Stomach (tissue), 9 donors: Measurements from ENCODE around the gene SPAG6. TPM values are rescaled to one million over a fixed set of nuclear protein-coding genes. Genes with fewer than 3 reads are reported as not detected.
A peak's percentile ranks its signal among the peaks of the same experiment; 100 is the strongest.

Experiments used
- DNase-seq, 2 donors: peaks; one replicate each; pipeline versions ENCODE4 v3.0.0 to v3.0.0-alpha.2; 2013 to 2019
- H3K27ac ChIP-seq, 5 donors: fragments of 200-600 bp in 4 of 5; sonication (generic) in 4 of 5; one replicate each; pipeline ENCODE4 v1.5.1; 2013 to 2019; ENCODE audit warnings: mild to moderate bottlenecking in 1 of 5, moderate library complexity in 1 of 5
- H3K27me3 ChIP-seq, 3 donors: fragments of 200-600 bp; sonication (generic); one replicate each; pipeline ENCODE4 v1.5.1; 2017 to 2019; ENCODE audit warnings: mixed run types in 1 of 3
- H3K36me3 ChIP-seq, 4 donors: fragments of 200-600 bp; sonication (generic); 1 replicate in 3 of 4; 2 replicates in 1 of 4; pipeline ENCODE4 v1.5.1; 2016 to 2019
- H3K4me1 ChIP-seq, 4 donors: fragments of 200-600 bp; sonication (generic); one replicate each; pipeline ENCODE4 v1.5.1; 2016 to 2019
- H3K4me3 ChIP-seq, 4 donors: fragments of 200-600 bp; sonication (generic) in 3 of 4; one replicate each; pipeline ENCODE4 v1.5.1; 2016 to 2019; ENCODE audit warnings: mild to moderate bottlenecking in 1 of 4
- H3K9me3 ChIP-seq, 4 donors: fragments of 200-600 bp; sonication (generic); one replicate each; pipeline ENCODE4 v1.5.1; 2016 to 2019
- EP300 ChIP-seq: sonication (generic); formaldehyde crosslinking; IDR thresholded peaks from one replicate; pipeline ENCODE4 v1.6.1; 2017; ENCODE audit warnings: antibody characterized with exemption
- POLR2A ChIP-seq, 4 donors: fragments of 450-650 bp; IDR thresholded peaks; one replicate each; pipeline ENCODE4 v1.6.1; 2016; ENCODE audit warnings: antibody characterized with exemption in 4 of 4, control low read depth in 2 of 4, mild to moderate bottlenecking in 1 of 4, moderate library complexity in 1 of 4
- POLR2AphosphoS5 ChIP-seq, 3 donors: sonication (generic); formaldehyde crosslinking; IDR thresholded peaks; one replicate each; pipeline ENCODE4 v1.6.1; 2016; ENCODE audit warnings: antibody characterized with exemption in 3 of 3
- WGBS, 5 donors: extraction: QIAGEN DNeasy Blood & Tissue Kit in 3 of 5; methylation state at CpG; one replicate each; pipeline versions ENCODE4 v1.1.5 to v1.1.7; 2013 to 2018; 5-methylcytosine and 5-hydroxymethylcytosine counted together
- intact Hi-C: fragments of 100-400 bp; cut with DNase I; formaldehyde crosslinking; loops from one replicate; pipeline ENCODE4 v1.15.1; 2023; ENCODE audit warnings: low total_unique reads
- polyA plus RNA-seq, 3 donors: library from polyadenylated mRNA; stranded (reverse); fragments of 200-250 nt; gene quantifications; one replicate each; pipeline ENCODE4 v1.2.3, GENCODE V29; 2013
- total RNA-seq, 5 donors: library from RNA; depleted of rRNA; stranded (reverse); fragments of >200 nt; gene quantifications; one replicate each; pipeline versions ENCODE4 v1.1.0 to v1.2.3, GENCODE V29; 2014 to 2016
- TF ChIP-seq, protein P1 (sequence below), 7 experiments: fragments of 450-650 bp in 4 of 7; fragments of 200-600 bp in 3 of 7; sonication (generic) in 3 of 7; IDR thresholded peaks; one replicate each; pipeline ENCODE4 v1.5.1; 2016 to 2019; ENCODE audit warnings: antibody characterized with exemption in 7 of 7, control low read depth in 2 of 7, mild to moderate bottlenecking in 1 of 7
- donor health status: healthy with polysubstance abuse.
- donor health status: Bipolar disorder and iron deficiency.
- donor health status: healthy.

The SPAG6 gene
- total and polyA plus RNA-seq, 8 donors, result not detected

DNA sequence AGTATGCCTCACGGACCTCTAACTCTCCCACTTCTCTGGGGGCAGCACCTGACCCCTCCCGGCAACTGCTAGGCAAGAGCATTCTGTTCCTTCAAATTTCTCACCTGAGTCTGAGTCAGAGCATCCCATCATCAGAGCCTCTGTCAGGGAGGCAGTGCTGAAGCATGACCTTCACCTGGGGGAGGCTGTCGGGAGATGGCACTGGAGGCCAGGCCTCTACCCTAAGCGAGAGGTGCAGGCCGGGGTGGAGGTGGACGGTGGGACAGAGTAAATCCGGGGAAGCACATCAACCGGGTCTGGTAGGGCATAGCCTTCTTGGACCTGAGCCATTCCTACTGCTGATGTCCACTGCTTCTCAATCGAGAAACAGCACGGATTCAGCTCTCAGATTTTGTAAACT is 90.4 kb downstream of the SPAG6 start:
- WGBS, 5 donors, result 94 to 99% (median 96%) methylated on average over 10 of the region's 10 CpGs
- no peaks in the 10 kb centered on the region for H3K9me3 ChIP-seq
- peaks cover 14 to 35% (median 25%) of the 10 kb centered on the region in 4 donors for H3K4me1 ChIP-seq
- no peak for DNase-seq
- no peak overlapping the region for H3K4me3 ChIP-seq
- intact Hi-C loops, result no loop called here
- H3K27me3 ChIP-seq, result no peaks in the 10 kb centered on the region
- H3K36me3 ChIP-seq, result no peaks in the 10 kb centered on the region
- H3K27ac ChIP-seq, result peak overlapping the region in 2 of 5 donors; percentile 99
- TF ChIP-seq EP300 (no peak), POLR2AphosphoS5 (IDR thresholded peaks at IDR 0.05) (no peak), POLR2A (IDR thresholded peaks at IDR 0.05) (no peak)
- TF ChIP-seq, protein P1, sequence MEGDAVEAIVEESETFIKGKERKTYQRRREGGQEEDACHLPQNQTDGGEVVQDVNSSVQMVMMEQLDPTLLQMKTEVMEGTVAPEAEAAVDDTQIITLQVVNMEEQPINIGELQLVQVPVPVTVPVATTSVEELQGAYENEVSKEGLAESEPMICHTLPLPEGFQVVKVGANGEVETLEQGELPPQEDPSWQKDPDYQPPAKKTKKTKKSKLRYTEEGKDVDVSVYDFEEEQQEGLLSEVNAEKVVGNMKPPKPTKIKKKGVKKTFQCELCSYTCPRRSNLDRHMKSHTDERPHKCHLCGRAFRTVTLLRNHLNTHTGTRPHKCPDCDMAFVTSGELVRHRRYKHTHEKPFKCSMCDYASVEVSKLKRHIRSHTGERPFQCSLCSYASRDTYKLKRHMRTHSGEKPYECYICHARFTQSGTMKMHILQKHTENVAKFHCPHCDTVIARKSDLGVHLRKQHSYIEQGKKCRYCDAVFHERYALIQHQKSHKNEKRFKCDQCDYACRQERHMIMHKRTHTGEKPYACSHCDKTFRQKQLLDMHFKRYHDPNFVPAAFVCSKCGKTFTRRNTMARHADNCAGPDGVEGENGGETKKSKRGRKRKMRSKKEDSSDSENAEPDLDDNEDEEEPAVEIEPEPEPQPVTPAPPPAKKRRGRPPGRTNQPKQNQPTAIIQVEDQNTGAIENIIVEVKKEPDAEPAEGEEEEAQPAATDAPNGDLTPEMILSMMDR (IDR thresholded peaks at IDR 0.05), result no peak

DNA sequence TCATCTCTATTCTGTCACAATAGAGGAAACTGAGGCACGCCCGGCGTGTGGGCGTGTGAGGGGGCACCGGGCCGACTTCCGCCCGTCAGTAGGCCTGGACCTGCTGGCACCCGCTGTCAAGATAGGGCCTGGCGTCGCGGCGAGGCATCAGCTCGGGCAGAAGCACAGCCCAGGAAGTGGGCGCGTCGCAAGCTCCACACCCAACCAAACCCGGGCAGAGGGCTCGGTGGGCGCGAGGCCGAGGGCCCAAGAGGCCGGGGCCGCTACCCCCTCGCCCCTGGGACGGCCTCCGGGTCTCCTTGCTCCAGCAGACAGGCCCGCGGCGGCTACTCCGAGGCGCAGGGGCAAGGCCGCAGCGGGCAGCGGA is 91.2 kb downstream of the SPAG6 start:
- peak overlapping the region; percentile 92 to 99 (median 94) for H3K27ac ChIP-seq
- WGBS, 5 donors, result 9 to 20% (median 13%) methylated on average over 23 to 35 of the region's 35 CpGs
- H3K27me3 ChIP-seq, result no peaks in the 10 kb centered on the region
- peaks cover 14 to 35% (median 25%) of the 10 kb centered on the region in 4 donors for H3K4me1 ChIP-seq
- TF ChIP-seq, protein P1 (IDR thresholded peaks at IDR 0.05), result no peak
- TF ChIP-seq POLR2A (IDR thresholded peaks at IDR 0.05), result no peak
- no peak for TF ChIP-seq EP300
- no peak for TF ChIP-seq POLR2AphosphoS5 (IDR thresholded peaks at IDR 0.05)
- no peak for DNase-seq
- peak overlapping the region; percentile 57 to 76 (median 65) for H3K4me3 ChIP-seq
- H3K36me3 ChIP-seq, result no peaks in the 10 kb centered on the region
- intact Hi-C loops, result no loop called here
- H3K9me3 ChIP-seq, result no peaks in the 10 kb centered on the region

DNA sequence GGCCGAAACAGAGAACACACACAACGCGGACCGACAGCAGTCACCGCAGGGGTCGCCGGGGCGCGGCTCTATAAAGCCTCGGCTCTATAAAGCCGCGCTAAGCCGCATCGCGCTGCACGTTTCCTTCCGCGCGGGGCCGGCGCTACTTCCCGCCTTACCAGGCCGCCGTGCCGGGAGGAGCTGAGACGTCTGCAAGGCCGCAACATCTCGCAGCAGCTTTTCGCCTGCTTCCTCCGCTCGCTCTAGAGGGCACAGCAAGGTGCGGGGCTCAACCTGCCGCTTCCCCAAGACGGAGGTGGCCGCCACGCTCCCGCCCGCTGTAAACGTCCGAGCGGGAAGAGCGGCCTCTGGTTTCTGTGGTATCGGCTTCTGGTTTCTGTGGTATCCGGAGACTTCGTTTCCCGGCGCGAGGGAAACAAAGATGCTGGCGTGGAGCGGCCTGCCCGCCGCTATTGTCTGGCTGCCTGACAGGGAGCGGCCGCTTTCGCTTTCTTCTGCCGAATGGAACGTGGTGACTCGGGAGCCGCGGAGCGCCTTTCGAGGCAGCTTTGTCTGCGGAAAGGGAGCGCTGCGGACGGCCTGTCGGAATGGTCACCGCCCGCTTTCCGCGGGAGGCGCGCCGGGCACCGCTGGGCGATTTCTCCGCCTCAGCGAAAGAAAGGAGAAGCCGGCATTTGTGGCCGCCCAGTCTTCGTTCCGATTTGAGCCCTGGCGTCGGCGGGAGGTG is 91.8 kb downstream of the SPAG6 start:
- H3K4me3 ChIP-seq, result peak overlapping the region; percentile 57 to 76 (median 65)
- 0% methylated on average over 3 to 85 of the region's 85 CpGs for WGBS, 5 donors
- intact Hi-C loops, result no loop called here
- H3K27me3 ChIP-seq, result no peaks in the 10 kb centered on the region
- no peaks in the 10 kb centered on the region for H3K9me3 ChIP-seq
- peak; percentile 91 to 97 for DNase-seq
- peak overlapping the region; percentile 92 to 99 (median 94) for H3K27ac ChIP-seq
- TF ChIP-seq EP300 (no peak), POLR2AphosphoS5 (IDR thresholded peaks at IDR 0.05) (peak; percentile 89 to 99 (median 99)), POLR2A (IDR thresholded peaks at IDR 0.05) (peak in 2 of 4 donors; percentile 60 to 89)
- TF ChIP-seq, protein P1 (IDR thresholded peaks at IDR 0.05), result peak in 1 of 7 experiments; percentile 17
- no peaks in the 10 kb centered on the region for H3K36me3 ChIP-seq
- peaks cover 14 to 35% (median 25%) of the 10 kb centered on the region in 4 donors for H3K4me1 ChIP-seq

DNA sequence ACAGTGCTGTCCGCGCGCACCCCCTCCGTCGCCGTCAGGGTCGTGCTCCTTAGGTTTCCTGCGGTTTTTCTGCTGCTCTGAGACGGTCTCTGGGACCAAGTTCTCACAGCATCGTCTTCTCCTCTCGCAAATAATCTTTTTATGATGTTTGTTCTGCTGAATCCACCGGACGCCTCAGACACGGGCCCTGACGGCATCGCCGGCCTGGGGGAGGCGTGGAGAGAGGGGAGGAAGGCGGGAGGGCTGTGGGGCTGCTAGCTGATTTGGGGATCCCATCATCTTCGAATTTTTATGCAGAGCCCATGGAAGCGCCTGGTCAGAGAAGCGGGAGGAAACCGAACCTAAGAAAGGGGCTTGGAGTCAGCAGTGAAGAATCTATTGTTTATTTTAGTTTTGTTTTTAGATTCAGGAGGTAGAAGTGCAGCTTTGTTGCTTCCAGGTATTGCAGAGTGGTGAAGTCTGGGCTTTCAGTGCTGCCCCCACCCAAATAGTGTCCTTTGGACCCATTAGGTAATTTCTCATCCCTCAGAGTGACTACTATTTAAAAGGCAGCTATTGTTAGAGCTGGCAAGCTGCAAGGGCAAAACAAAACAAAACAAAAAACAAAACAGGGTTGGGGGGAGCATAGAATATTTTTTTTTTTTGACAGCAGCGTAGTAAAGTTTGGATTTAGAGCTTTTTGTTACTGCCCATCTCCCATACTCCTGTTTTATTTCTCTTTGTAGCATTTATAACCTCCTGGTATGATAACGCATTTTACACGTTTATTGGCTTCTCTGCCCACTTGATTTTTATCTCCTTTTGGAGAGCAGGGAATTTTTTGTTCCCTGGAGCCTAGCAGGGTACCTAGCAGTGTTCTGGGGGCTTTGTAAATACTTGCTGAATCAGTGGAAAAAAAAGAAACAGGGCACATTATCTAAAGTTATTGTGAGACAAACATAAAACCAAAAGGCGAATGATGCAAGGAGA is 92.6 kb downstream of the SPAG6 start:
- no peaks in the 10 kb centered on the region for H3K27me3 ChIP-seq
- H3K4me1 ChIP-seq, result peaks cover 14 to 35% (median 25%) of the 10 kb centered on the region in 4 donors
- peak overlapping the region; percentile 57 to 76 (median 65) for H3K4me3 ChIP-seq
- H3K36me3 ChIP-seq, result no peaks in the 10 kb centered on the region
- H3K9me3 ChIP-seq, result no peaks in the 10 kb centered on the region
- 3 to 6% (median 4%) methylated on average over 20 to 27 of the region's 27 CpGs for WGBS, 5 donors
- peak overlapping the region; percentile 92 to 99 (median 94) for H3K27ac ChIP-seq
- intact Hi-C loops, result no loop called here
- TF ChIP-seq, protein P1 (IDR thresholded peaks at IDR 0.05), result no peak
- TF ChIP-seq POLR2A (IDR thresholded peaks at IDR 0.05), result no peak
- TF ChIP-seq EP300, result peak; percentile 1
- peak in 1 of 2 donors; percentile 30 for DNase-seq
